ENCODE data around the gene KLHL22.
"Not testable (repeated sequence)": the region's sequence is repeated elsewhere in the genome, so short reads cannot be mapped to it uniquely, and the experiment has no call there.

Gene KLHL22

GRCh38 chr22:20400606-20401375 lies 94.8 kb downstream of the KLHL22 start:
- DNase-seq (ENCODE audit: low read depth): no peak

- DNase-seq (ENCODE audit: low read depth): no peak
Observed at GRCh38 chr22:20399866-20400605, 95.6 kb downstream of the KLHL22 start.

GRCh38 chr22:20398420-20398819 lies 97.2 kb downstream of the KLHL22 start:
- DNase-seq (ENCODE audit: low read depth): no peak

GRCh38 chr22:20397498-20397897 lies 98.1 kb downstream of the KLHL22 start:
- no peak for DNase-seq (ENCODE audit: low read depth)

GRCh38 chr22:20396639-20397038 lies 99.0 kb downstream of the KLHL22 start:
- no peak for DNase-seq (ENCODE audit: low read depth)

GRCh38 chr22:20395907-20396287 lies 99.7 kb downstream of the KLHL22 start:
- no peak for DNase-seq (ENCODE audit: low read depth)

GRCh38 chr22:20395181-20395906 lies 100.3 kb downstream of the KLHL22 start:
- DNase-seq (ENCODE audit: low read depth): no peak

GRCh38 chr22:20393705-20394476 lies 101.7 kb downstream of the KLHL22 start, which contains the start of gene ZNF74:
Gene ZNF74 (plus strand): TSS chr22:20394151. CDS start chr22:20394629, 478 bp downstream.
- peak; percentile 69 for DNase-seq (ENCODE audit: low read depth)

- DNase-seq (ENCODE audit: low read depth): no peak
Observed at GRCh38 chr22:20392983-20393704, 102.5 kb downstream of the KLHL22 start.

GRCh38 chr22:20392365-20392881 lies 103.2 kb downstream of the KLHL22 start:
- DNase-seq (ENCODE audit: low read depth): not testable (repeated sequence)
